Measurements from ENCODE around the gene PLEKHA4.

PLEKHA4 gene

DNA sequence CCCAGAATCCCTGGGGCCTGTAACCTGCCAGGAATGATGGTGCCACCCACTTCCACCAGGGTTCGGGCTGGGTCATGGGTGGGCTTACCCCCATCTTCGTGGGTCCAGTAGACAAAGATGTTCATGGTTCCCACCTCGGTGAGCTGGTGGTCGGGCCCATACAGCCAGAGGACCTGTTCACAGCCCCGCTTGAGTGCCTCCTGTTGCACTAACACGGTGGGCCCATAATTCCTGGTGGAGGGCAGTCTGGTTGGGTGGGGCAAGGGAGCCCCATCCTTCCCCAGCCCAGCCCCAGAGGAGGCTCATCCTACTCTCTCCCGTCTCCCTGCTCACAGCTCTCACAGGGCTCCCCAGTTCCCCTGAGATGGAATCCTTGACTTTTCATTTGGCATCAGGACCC is 71.3 kb downstream of the PLEKHA4 start:
- Histone ChIP-seq H3K4me2 (ENCODE audit: low read length) (no peak overlapping the region), H3K4me1 (peaks cover 13% of the 10 kb centered on the region), H3K9ac (no peak overlapping the region), H3K9me3 (ENCODE audit: control insufficient read depth, low read length) (no peaks in the 10 kb centered on the region), H2AFZ (no peak overlapping the region), H3K4me3 (ENCODE audit: low read depth, low read length) (no peak overlapping the region), H3K36me3 (ENCODE audit: control insufficient read depth, insufficient read depth, low read length) (no peaks in the 10 kb centered on the region), H3K27me3 (ENCODE audit: control insufficient read depth, insufficient read depth, low read length) (no peaks in the 10 kb centered on the region), H3K27ac (no peak overlapping the region), H3K79me2 (no peaks in the 10 kb centered on the region)
- TF ChIP-seq, protein P1, sequence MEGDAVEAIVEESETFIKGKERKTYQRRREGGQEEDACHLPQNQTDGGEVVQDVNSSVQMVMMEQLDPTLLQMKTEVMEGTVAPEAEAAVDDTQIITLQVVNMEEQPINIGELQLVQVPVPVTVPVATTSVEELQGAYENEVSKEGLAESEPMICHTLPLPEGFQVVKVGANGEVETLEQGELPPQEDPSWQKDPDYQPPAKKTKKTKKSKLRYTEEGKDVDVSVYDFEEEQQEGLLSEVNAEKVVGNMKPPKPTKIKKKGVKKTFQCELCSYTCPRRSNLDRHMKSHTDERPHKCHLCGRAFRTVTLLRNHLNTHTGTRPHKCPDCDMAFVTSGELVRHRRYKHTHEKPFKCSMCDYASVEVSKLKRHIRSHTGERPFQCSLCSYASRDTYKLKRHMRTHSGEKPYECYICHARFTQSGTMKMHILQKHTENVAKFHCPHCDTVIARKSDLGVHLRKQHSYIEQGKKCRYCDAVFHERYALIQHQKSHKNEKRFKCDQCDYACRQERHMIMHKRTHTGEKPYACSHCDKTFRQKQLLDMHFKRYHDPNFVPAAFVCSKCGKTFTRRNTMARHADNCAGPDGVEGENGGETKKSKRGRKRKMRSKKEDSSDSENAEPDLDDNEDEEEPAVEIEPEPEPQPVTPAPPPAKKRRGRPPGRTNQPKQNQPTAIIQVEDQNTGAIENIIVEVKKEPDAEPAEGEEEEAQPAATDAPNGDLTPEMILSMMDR (IDR thresholded peaks at IDR 0.05) = no peak

DNA sequence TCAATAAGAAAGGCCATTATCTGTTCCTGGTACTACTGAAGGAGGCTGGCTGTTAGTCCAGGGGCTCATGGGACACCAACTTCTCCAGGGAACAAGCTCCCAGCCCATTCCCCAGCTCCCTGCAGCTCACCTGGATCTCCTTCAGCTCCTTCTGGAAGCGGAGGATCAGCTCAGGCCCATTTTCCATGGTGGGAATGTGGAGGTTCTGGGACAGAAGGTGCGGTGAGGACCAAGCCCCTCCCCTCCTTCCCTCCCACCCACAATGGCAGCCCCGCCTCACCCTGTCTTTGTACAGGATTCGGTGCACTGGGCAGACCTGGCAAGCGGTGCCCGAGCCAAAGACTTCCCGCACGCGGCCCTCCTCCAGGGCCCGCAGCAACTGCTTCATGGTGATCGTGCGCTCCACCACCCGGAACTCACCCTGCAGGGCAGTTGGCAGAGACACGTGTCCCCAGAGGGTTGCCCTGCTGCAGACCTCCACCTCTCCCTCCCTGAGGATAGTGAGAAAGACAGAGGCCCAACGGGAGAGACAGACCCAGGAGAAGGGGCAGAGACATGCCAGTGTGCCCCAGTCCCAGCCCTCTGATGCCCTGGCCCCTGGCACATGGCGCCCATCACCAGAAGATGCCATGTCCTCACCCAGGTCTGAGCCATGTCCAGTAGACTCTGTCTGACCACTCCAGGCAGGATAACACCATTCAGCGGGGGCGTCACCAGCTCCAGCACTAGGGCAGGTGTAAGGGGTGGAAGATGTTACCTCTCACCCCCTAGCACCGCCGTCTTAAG is 71.9 kb downstream of the PLEKHA4 start:
- Histone ChIP-seq H3K4me1 (peaks cover 13% of the 10 kb centered on the region), H3K79me2 (no peaks in the 10 kb centered on the region), H3K27me3 (ENCODE audit: control insufficient read depth, insufficient read depth, low read length) (no peaks in the 10 kb centered on the region), H3K4me2 (ENCODE audit: low read length) (peak overlapping the region; percentile 38), H3K36me3 (ENCODE audit: control insufficient read depth, insufficient read depth, low read length) (no peaks in the 10 kb centered on the region), H3K9me3 (ENCODE audit: control insufficient read depth, low read length) (no peaks in the 10 kb centered on the region), H3K4me3 (ENCODE audit: low read depth, low read length) (no peak overlapping the region), H3K27ac (peak overlapping the region; percentile 78), H2AFZ (no peak overlapping the region), H3K9ac (no peak overlapping the region)
- TF ChIP-seq, protein P1 (IDR thresholded peaks at IDR 0.05) = no peak

DNA sequence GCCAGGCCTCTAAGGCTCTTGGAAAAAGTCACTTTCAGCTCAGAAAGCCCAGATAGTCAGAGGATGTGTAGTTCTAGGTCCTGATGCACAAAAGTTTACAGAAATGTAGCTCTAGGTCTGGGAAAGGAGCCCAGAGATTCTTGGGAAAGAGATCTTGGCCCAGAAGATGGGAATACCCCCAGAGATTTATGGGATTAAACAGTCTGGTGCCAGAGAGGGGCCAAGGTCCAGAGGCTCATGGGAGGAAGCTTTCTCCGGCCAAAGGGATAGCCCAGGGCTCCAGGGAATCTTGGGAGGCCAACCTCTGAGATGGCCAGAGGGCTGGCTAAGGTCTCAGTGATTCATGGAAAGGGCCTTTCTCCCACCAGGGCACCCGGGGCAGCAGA is 72.7 kb downstream of the PLEKHA4 start:
- no peak overlapping the region for H3K9ac ChIP-seq
- no peaks in the 10 kb centered on the region for H3K79me2 ChIP-seq
- peak overlapping the region; percentile 78 for H3K27ac ChIP-seq
- H3K36me3 ChIP-seq (ENCODE audit: control insufficient read depth, insufficient read depth, low read length) = no peaks in the 10 kb centered on the region
- peaks cover 13% of the 10 kb centered on the region for H3K4me1 ChIP-seq
- peak overlapping the region; percentile 13 for H3K4me2 ChIP-seq (ENCODE audit: low read length)
- no peaks in the 10 kb centered on the region for H3K27me3 ChIP-seq (ENCODE audit: control insufficient read depth, insufficient read depth, low read length)
- TF ChIP-seq, protein P1 (IDR thresholded peaks at IDR 0.05) = no peak
- H3K4me3 ChIP-seq (ENCODE audit: low read depth, low read length) = peak overlapping the region; percentile 44
- H2AFZ ChIP-seq = peak overlapping the region; percentile 72
- no peaks in the 10 kb centered on the region for H3K9me3 ChIP-seq (ENCODE audit: control insufficient read depth, low read length)

DNA sequence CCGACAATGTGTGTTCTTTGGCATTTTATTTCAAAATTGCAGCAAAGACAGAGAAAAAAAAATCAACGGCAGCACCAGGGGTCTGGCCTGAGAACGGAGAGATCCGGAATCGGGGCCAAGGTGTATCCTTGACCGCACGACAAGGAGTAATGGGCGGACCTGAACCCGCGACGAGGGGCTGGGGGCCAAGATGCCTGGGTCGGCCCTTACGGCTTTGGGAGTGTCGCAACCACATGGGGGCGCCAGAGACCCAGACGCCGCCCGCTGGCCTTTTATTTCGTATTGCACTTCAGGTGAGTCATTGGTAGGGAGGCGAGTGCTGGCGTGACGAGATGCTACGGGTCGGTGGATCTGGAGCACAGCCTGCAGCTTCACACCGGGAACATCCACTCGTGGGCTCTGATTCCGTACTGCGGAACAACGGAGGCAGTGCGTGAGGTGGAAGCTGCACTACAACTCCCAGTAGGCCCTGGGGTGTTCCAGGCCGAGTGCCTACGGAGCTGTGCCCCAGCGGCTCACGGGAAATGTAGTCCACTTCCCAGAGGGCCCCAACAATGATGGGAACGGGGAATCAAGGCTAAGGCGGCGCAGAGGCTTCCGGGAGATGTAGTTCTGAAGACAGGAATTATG is 73.2 kb downstream of the PLEKHA4 start:
- Histone ChIP-seq H3K4me1 (peaks cover 13% of the 10 kb centered on the region), H3K36me3 (ENCODE audit: control insufficient read depth, insufficient read depth, low read length) (no peaks in the 10 kb centered on the region), H3K79me2 (no peaks in the 10 kb centered on the region), H3K27me3 (ENCODE audit: control insufficient read depth, insufficient read depth, low read length) (no peaks in the 10 kb centered on the region), H2AFZ (peak overlapping the region; percentile 72), H3K27ac (peak overlapping the region; percentile 78), H3K9me3 (ENCODE audit: control insufficient read depth, low read length) (no peaks in the 10 kb centered on the region), H3K4me2 (ENCODE audit: low read length) (peak overlapping the region; percentile 72), H3K9ac (no peak overlapping the region), H3K4me3 (ENCODE audit: low read depth, low read length) (peak overlapping the region; percentile 44)
- TF ChIP-seq, protein P1 (IDR thresholded peaks at IDR 0.05) = peak; percentile 99
